Retina (tissue), 1 donor: Measurements from ENCODE around the gene MRTFB.
"Not testable (repeated sequence)": the region's sequence is repeated elsewhere in the genome, so short reads cannot be mapped to it uniquely, and the experiment has no call there.

Experiments
- DNase-seq: peaks from one replicate; pipeline ENCODE4 v3.0.0-alpha.2; 2016

Gene MRTFB

DNA sequence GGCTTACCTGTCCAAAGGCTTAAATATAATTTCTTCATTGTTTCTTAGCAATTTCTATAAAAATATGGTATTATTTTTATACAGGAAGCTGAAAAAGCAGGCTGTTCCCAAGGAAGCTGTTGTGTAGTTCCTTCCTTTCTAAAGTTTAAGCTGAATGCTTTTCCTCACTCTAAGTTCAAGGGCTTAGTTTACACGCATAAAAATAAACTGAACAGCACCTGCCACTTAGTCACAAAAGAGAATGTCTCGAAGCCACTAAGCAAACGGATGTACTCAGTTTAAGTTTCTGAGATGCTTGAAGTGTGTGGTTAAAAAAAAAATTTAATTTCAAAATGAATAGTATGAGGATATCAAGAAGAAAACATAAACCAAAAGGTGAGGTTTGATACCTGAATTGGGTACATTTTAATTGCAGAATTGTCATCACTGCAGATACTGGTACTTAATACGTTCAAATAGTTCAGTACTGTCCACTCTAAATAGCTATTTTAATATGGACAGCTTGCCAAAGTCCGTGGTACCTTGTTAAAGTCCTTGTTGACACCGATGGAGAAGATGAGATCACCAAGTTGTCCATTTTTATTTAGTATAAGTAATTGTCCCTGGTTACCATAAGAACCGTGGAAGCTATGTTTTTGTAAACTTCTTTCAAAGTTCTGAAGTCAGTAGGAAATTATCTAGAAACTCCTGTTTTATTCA, 38.1 kb downstream of the MRTFB start:
- no peak for DNase-seq

DNA sequence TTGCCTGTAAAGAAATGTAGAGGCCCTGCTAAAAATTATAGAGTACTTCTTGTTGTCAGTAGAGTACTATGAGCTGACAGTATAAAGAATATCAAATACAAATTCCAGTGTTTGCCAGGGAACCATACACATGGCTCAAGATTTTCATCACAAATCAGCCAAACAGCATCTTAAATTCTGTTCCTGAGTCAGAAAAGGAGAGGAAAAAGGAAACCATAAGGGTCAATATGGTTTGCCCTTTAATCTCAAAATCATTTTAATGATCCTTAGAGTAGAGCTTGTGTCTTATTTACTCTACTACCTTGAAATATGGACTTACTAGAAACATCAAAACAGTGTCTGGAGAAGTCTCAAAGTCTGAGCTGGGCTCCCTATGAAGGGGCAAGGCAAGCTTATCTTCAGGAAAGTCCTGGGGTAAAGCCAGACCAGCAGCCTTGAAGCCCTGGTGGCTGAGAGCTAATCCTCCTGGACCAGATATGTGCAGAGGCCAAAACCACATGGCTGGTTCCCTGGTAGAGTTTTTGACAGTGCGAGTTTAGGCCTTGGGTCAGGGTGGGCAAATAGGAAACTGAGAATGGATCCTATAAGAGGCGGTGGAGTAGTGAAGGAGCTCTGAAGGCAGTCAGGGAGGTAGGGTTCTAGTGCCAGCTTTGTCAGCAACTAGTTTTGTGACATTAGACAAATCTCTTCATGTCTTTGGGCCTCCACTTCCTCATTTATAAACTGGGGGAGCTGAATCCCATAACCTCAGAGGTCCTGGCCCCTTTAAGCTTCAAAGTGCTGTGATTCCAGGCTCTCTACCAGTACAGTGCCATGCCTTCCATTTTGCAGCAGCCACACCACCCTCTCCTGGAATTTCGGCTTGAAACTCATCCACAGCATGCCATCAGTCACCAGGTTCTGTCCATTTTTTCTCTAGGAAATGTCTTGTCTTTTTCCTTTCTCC, 38.9 kb downstream of the MRTFB start:
- no peak for DNase-seq

DNA sequence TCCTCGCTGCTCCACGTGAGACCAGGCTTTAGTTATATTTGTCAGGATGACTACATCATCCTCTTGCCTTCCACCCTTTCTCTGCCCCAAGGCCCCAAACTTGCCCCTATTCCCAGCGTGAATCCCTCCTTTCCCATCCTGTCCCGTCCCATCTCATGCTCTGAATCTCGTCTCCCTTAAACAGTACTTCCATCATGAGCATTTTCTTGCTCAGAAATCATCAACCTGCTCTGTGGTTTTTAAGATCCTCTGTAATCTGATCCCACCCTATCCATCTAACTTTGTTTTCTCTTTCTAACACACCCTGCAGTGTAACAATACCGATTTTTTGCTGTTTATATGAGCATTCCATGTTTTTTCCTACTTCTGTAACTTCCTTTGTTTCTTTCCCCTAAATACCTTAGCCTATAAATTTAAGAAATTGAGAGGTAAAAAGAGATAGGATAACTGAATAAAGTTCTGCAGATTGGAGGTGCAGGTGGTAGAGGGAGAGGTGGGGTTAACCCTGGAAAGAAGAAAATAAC, 39.7 kb downstream of the MRTFB start:
- DNase-seq = no peak

DNA sequence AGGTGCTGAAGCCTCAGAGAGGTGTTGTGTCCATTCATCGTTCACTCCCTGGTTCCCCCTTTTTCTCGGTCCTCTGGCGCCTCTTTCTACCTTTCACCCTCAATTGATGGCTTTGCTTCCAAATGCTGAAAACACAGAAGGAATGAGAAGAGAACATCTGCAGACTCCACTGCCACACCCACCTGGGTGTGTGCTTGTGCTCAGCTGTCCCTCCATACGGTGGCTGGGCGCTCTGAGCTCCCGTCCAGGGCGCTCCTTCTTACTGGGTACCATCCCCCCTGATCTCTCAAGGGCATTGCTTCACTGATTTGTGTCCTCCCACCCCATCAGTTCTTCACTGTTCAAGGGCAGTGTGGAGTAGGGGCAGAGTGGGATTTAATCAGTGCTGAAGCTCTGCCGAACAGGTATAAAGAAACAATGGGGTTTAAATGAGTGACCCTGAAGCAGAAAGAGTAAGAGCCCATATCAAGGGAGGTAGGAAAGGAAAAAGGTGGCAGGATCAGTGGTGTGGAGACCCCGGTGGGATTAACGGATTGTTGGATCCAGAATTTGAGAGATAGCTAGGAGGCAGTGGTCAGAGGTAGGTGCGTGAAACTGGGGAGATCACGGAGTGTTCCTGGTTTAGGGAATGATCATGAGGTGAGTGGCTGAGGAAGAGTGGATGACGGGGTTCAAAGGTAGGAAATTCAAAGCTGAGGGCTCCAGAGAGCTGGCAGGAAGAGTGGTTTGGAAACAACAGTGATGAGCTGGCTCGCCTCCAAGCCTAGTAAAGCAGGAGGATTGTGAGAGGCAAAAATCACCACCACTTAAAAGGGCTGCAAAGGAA, 40.8 kb downstream of the MRTFB start:
- no peak for DNase-seq

DNA sequence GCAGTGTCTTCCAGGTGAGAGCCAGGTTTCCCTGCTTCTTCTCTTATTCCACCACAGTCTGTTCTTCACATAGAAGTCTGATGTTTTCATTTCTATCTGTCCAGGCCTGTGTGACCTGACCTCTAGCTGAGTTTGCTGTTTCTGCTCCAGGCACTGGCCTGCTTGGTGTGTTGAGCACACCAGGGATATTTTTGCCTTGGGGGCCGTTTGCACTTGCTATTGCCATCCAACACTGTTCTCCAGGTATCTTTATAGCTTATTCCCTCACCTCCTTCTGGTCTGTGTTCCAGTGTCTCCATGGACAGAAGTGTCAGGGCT, 41.4 kb downstream of the MRTFB start:
- DNase-seq = no peak

DNA sequence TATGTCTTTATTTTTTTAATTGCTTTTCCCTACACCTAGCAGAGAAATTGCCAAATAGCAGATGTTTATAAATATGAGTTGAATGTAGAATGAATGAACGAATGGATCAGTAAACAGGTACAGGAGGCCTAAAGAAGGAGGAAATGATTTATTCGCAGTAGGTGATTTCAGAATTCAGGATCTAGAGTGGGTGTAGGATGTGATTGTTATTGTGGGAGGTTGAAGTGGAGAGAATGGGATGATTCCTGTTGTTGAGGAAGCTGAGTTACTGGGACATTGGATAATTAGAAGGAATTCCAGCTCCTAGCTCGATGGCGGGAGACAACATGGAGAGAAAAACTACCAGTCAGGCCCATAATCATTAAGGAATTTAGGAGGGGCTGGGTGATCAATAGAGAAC, 42.2 kb downstream of the MRTFB start:
- DNase-seq = no peak

DNA sequence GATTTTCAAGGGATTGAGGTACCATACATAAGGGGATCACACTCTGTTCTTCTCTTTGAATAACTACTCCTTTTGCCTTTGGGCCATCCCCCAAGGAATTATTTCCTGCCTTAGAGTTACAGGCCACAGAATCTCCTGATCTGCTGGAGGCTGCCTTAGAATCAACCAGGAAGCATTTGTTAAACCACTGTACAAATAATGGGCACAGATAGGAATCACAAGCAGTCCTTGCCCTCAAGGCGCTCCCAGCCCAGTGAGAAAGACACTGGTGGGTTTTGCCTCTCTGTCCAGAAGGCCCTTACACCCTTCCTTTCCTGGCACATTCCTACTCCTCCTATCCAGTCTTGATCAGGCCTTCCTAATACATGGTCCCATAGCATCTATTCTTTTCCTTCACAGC, 45.9 kb downstream of the MRTFB start:
- no peak for DNase-seq

DNA sequence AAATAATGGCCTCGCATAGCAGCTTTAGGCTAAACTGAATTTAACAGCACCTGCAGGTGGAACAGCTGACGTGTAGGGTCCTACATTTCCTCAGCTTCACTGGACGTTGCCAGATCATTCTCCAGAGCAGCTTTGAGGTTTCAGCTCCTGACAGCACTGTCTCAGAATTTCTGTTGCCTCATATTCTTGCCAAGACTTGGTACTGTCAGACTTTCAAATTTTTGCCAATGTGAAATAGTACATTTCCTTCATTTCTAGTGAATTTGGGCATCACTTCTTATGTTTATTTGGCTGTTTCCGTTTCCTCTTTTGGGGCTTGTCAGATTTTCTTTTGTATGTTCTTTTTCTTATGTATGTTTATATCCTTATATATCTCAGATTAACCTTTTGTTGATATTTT, 48.7 kb downstream of the MRTFB start:
- no peak for DNase-seq

DNA sequence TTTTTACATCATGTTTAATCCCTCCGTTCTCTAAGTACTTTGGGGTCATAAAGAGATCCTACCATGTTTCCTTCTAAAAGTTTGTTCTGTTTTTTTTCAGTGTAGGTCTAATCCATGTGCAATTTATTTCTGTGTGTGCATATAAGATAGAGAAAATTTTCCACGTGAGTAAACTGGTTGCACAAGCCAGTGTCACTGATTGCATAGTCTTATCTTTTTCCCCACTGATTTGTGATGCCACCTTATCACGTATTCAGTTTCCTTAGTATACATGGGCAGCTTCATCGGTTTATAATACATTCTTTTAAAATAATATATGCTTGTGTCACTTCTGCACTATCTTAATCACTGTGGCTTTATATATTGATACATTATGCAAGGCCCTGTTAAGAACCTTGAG, 49.2 kb downstream of the MRTFB start:
- no peak for DNase-seq

DNA sequence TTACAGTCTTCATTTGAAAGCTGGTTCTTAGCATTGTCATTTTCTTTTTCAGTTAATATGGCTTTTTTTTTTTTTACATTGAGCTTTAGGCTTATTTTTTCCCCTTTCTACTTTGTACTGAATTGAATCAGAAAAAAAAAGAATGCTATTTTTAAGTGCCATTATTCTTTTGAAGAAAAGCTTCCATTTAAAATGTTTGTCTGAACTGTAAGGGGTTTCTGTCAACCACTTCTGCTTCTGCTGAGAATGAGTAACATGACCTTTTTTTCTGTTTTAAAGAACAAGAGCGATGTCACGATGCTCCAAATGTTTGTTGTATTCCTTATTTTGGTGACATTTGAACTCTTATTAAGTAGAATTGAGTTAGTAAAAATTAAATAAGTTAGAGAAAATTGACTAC, 50.0 kb downstream of the MRTFB start:
- no peak for DNase-seq

DNA sequence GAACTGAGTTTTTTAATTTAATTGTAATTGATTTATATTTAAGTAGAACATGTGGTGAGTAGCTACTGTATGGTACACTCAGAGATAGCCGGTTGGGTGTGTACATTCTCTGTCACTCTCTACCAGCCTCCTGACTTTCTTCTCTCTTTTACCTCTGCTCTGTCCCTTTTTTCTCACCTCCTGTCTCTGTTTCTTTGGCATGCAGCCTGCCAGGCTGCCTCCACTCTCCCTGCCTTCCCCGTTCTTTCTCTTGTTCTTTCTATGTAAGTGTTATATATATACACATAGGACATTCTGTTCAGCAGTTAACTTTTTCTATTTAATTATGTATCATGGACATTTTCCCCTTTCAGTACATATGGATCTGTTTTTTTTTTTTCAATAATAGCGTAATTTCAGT, 50.8 kb downstream of the MRTFB start:
- DNase-seq = no peak

DNA sequence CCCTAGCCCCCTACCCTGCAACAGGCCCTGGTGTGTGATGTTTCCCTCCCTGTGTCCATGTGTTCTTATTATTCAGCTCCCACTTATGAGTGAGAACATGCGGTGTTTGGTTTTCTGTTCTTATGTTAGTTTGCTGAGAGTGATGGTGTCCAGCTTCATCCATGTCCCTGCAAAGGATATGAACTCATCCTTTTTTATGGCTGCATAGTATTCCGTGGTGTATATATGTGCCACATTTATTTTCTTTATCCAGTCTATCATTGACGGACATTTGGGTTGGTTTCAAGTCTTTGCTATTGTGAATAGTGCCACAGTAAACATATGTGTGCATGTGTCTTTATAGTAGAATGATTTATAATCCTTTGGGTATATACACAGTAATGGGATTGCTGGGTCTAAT, 51.3 kb downstream of the MRTFB start:
- DNase-seq = not testable (repeated sequence)

DNA sequence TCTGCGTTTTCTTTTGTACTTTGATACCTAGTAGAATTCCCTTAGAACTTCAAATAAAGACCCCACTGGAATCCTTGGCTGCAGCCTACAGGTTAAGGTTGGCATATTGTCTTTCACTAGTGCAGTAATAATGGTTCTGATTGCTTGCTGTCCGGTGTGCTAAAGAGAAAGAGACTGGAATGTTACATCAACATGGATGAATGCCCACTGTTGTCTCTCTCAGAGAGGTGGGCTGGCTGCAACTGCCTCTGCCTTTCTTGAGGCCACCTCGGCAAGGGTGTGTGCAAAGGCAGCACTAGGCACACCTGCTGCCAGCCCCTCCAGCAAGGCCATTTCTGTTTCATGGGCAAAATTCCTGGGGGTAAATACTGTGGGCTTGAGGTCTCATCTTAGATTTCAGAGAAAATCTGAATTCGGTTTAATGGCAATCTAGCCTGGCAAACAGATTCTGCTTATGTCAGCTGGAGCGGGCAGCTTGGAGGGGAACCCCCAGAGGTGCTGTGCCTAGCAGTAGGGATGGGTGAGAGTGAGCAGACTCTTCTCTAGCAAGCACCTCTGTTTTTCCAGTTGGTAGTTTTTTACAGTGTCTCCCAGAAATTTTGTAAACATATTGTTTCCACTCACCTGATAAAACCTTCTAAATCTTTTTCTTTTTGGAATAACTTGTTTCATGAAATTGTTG, 54.0 kb downstream of the MRTFB start:
- DNase-seq = peak; percentile 13

DNA sequence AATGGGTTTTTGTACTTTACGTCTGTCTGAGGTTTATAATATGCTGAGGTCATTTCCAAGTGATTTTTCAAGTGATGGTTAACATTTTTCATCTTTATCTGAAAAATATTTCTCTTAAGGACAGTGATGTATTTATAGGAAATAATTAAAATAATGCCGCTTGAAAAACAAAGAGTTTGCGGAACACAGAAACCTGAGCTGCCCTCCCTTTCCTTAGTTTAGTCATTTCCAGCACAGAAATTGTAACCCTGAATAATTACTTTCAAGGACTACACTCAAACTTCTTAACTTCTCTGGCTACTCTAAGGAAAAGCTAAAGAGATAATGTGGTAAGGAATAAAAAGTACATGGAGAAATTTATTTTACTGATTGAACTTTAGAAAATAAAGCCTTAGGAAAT, 54.6 kb downstream of the MRTFB start:
- no peak for DNase-seq

DNA sequence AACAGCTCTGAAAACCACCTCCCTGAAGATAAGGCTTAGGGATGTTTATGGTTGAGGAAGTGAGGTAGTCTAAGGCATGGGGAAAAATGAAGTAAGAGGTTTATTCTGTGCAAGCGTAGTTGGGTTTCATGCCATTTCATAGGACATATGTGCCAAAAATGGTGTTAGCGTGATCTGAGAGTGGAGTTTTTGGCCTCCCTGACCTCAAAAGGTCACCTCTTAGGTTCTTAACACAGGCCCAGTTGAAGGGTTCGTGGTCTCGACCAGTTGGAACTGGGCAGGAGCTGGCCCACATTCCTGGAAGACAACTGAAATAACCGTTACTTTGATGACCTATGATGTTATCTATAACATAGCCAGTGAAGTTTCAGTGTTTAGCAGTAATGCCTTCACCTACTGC, 57.0 kb downstream of the MRTFB start:
- DNase-seq = no peak

DNA sequence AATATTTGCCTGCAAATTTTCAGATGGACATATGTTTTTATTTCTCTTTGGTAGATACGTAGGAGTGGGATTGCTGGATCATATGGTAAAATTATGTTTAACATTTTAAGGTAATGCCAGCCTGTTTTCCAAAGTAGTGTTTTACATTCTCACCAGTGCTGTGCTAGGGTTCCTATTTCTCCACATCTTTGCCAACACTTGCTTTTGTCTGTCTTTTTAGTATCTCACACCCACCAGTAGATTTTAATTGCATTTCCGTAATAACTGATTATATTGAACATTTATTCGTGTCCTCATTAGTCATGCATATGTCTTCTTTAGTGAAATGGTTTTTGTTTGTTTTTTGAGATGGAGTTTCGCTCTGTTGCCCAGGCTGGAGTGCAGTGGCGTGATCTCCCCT, 58.4 kb downstream of the MRTFB start:
- no peak for DNase-seq

DNA sequence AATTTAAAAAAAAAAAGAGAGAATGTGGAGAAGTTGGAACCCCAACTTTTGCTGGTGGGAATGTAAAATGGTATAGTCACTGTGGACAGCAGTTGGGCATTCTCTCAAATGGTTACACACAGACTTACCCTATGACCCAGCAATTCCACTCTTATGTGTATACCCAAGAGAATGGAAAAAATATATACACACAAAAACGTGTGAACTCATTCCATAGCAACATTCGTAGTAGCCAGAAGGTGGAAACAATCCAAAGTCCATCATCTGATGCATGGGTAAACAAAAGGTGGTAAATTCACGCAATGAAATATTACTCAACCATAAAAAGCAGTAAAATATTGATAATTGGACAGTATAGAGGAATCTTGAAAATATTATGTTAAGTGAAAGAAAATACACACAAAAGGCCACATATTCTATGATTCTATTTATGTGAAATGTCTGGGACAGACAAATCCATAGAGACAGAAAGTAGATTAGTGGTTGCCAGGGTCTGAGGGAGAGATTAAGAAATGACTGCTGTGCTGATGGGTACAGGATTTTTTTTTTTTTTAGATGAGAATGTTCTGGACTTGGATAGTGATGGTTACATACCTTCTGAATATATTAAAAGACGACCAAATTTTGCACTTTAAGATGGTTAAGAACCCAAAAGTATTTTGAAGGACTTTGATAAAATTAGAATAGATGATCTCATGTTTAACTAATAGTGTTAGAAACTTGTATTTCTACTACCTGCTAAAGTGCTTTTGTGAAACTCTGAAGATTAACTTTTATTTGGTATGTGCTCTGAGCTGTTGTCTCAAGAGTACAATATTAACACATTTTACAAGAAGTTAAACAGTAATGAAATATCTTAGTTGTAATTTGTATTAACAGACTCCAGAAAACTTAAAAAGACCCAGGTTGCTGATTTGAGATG, 60.9 kb downstream of the MRTFB start:
- DNase-seq = no peak

DNA sequence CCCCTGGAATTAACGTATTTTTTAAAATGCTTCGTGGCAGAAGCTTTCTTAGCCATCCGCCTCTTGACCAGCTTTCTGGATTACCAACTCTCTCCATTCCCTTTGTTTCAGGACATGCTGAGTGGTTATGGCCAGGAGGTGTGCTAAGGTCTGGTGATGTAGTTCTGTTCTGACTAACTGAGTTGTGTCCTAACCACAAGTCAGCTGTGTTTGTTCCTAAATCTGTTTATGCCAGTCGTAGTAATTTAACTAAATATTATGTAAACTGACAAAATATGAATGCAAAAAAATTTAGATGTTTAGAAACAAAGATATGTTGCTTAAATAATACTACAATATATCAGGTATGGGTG, 61.6 kb downstream of the MRTFB start:
- no peak for DNase-seq

DNA sequence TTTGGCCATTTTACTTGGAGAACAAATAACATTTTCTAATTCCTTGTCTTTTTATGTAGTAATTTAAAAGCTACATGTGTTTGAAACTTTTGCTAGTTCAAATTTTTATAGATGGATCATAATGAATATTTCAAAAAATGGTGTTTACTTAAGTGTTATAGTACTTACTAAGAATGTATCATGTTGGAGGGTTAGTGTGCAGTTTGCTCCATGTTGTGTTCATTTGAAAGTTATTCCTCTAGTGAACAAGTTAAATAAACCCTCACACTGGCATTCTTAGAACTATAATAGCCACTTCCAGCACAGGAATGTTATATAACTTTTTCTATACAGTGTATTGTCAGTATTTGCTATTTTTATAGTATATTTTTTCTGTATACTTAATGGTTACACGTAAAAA, 62.8 kb downstream of the MRTFB start:
- DNase-seq = no peak

DNA sequence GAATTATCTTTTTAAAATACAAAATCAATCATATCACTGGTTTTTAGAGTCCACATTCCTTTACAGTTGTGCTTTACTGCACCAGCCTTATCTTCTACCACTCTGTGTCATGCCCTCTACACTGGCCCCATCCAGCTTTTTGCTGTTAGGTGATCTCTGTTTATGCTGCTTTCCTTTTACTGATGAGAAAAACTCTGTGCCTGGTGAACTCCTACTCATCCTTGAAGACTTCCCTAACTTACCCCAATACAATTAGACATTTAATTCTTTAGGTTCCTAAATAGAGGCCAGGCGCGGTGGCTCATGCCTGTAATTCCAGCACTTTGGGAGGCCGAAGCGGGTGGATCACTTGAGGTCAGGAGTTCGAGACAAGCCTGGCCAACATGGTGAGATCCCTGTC, 64.6 kb downstream of the MRTFB start:
- no peak for DNase-seq

DNA sequence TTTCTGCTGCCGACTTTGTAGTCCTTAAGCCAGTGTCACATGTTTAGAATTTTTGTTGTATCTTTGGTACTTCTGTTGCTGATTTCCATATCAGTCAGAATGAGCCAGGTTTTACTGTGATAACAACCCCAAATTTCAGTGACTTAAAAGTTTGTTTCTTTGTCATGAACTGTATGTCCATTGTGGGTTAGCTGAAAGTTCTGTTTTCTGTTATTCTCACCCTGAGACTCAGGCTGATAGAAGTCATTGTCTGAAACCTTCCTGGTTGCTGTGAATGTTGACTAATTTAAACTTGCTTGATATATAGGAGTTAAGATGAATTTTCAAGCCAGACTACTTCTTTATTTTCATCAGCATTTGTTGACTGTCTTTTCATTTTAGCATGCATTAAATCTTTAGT, 68.8 kb downstream of the MRTFB start:
- DNase-seq = no peak

DNA sequence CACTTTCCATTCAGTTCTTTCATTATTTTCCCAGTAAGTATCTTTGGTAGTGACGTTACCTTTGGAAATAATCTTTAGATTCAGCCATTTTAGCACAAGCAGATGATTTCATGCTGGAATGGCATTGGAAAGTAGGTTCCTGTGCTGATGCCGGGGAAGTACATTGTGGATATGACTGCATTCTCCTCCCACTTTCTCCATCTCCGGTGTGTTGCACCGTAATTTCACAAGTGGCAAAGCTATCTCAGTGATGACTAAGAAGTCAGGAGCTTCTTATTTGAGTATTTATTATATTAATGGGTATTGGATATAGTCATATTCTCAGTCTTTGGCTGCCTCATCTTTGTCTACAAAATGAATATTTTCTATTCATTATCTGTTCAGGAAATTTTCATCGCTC, 69.8 kb downstream of the MRTFB start:
- DNase-seq = no peak
